DLD1 (cell line): ENCODE data around the gene GNG8.
"Not testable (repeated sequence)": the region's sequence is repeated elsewhere in the genome, so short reads cannot be mapped to it uniquely, and the experiment has no call there.

Experiments
- in situ Hi-C: cut with HindIII; loops from 2 replicates; pipeline ENCODE4 v1.10.0; 2017; ENCODE audit warnings: low sequenced_read_pairs

The GNG8 gene

DNA sequence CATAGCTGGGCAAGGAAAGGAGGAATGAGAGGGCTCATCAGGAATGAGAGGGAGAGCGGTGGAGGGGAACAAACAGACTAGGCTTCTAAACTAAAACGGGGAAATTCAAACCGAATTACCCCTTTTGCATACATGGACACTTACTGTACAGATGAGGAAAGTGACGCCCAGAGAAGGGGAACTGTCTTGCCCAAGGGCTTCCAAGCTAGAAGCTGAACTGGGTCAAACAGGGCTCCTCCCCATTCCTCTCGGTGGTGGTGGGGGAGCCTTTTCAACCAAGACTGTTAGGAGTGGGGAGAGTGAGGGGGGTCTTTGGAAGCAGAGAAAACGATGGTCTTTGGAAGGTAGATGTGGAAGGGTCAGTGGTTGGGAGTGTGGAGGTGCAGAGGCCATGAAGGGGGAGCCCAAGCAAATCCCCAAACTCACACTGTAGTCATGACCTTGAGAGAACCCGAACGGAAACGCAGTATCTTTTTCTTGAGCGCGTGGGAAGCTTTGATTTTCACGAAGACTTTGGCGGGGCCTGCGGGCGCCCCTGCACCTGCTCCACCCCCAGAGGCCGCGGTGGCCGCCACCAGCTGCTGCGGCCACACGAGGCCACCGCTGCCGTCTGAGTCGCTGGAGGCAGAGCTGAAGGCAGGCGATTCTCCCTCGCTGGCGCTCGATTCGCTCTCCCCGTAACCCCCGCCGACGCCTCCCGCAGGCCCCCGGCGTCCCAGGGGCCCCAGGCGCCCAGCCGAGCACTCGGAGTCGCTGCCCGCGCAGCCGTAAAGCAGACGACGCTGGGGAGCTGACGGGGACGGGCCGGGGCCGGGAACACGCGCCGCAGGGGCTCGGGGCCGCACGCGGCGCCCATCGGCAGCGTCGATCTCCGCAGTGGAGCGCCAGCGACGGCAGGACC lies 12.3 kb upstream of the GNG8 start:
- in situ Hi-C loops, result no loop called here

GRCh38 chr19:46646402-46646801 lies 10.4 kb upstream of the GNG8 start:
- in situ Hi-C loops, result no loop called here

DNA sequence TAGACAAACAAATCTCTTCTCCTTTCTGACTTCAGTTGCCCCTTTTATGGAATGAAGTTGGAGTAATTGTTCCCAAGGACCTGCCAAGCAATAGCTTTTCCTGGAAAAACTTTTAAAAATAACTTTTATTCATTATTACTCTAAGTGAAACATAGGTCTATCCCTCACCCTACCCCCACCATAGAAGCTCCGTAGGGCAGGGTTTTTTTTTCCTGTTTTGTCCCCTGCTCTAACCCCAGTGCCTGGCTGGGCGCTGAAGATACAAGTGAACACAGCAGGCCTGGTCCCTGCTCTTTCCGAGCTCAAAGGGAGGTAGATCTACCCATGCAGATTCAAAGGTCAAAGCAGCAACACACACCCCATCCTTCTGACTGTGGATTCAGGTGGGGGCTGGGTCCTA lies 8.7 kb upstream of the GNG8 start:
- in situ Hi-C loops, result no loop called here

DNA sequence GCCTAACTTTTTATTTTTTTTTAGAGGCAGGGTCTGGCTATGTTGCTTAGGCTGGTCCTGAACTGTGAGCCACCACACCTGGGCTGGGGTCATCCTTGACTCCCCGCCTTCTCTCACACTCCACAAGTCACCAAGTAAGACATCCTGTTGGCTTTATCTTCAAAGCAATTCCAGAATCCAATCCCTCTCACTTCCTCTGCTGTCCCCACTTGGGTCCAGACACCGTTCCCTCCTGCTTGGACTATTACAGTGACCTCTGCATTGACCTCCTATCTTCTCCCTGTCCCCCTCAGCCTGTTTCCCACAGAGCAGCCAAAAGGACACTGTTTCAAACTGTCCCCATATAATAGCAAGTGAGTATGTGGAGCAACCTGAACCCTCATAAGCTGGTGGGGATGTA lies 4.7 kb upstream of the GNG8 start:
- in situ Hi-C loops, result no loop called here

- in situ Hi-C loops, result no loop called here
Measured at GRCh38 chr19:46639358-46640182, 3.6 kb upstream of the GNG8 start.

- in situ Hi-C loops, result no loop called here
Measured at GRCh38 chr19:46637224-46637623, 1.2 kb upstream of the GNG8 start.

- in situ Hi-C loops, result no loop called here
Measured at GRCh38 chr19:46634656-46635218, 1.3 kb downstream of the GNG8 start.

- in situ Hi-C loops, result no loop called here
Measured at GRCh38 chr19:46634045-46634655, 1.9 kb downstream of the GNG8 start.

- in situ Hi-C loops, result no loop called here
Measured at GRCh38 chr19:46633130-46633529, 2.9 kb downstream of the GNG8 start.

DNA sequence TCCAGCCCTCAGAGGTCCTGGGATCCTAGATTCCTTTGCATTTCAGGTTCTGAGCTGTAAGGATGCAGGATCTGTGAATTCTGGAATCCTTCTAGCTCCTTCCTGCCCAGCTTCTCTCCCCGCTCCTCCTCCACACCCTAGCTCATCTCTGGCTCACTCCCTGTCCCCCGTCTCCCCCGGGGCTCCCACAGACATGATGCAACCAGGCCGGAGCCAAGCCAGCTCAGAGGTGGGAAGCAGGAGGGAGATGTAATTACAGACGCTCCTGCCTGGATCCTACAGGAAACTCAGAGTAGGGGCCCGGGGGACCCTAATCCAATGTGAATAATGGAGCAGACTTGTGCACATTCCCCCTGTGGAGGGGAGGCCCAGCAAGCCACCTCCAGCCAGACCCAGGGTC lies 4.5 kb downstream of the GNG8 start:
- in situ Hi-C loops, result no loop called here

DNA sequence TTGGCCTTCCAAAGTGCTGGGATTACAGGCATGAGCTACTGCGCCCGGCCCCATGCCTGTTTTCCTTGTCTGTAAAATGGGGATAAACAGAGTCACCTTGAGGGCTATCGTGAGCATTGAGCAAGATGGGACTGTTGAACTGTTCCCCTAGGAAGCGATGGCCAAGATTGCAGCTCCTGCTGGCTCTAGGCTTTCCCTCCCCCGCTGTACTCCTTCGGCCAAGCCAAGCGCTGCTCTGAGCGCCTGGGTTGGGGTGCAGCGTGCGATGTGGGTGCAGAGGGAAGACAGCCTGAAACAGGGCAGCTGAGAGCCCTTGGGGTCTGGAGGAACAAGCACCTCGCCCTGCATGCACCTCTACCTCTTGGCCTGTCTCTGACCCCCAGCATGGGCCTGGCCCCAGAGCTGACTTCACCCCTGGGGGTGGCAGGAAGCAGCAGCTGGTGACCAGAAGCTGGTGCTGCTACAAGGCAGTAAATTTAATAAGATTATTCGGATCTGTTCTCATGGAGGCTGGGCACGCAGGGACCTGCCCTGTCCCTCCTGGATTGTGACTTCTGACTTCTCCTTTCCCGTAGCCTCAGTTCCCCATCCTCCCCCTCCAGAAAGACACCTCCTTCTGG lies 5.3 kb downstream of the GNG8 start:
- in situ Hi-C loops, result no loop called here

DNA sequence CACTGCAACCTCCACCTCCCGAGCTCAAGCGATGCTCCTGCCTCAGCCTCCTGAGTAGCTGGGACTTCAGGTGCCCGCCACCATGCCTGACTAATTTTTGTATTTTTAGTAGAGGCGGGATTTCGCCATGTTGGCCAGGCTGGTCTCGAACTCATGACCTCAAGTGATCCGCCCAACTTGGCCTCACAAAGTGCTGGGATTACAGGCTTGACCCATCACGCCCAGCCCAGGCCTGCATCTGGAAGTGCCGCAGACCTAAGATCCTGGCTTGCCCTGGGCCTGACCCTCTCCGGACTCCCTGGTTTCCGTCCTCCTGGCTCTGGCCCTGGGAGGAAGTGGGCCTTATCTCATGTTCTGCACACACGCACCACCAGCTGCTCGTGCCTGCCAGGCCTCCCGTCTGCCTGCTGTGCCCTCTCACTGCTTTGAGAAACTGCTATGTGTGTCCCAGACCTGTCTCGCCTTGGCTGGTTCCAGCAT lies 6.4 kb downstream of the GNG8 start:
- in situ Hi-C loops, result no loop called here

- in situ Hi-C loops, result not testable (repeated sequence)
Measured at GRCh38 chr19:46628970-46629369, 7.0 kb downstream of the GNG8 start.

GRCh38 chr19:46626446-46626845 lies 9.6 kb downstream of the GNG8 start:
- in situ Hi-C loops, result no loop called here

DNA sequence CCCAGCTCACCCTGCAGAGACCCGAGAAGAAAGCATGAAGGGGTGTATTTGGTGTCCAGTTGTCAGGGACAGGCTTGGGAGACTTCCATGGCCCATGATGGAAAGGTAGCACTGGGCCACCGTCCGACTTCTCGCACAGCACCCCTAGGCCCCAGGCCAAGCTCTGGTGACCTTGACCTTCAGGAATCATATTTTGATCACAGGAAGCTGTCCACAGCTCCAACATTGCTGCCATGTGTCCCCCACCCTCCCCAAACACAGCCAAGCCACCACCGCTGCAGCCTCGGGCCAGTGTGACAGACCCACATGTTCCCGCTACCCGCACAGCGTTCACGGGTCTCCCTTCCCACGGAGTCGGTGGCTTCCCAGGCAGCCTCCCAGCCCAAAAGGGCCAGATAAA lies 10.3 kb downstream of the GNG8 start:
- in situ Hi-C loops, result no loop called here

- in situ Hi-C loops, result no loop called here
Measured at GRCh38 chr19:46624958-46625661, 10.9 kb downstream of the GNG8 start, which contains the start of gene PTGIR. Gene PTGIR, minus strand, starts transcription at chr19:46625089. Its CDS starts 864 bp downstream, at chr19:46624225.

GRCh38 chr19:46623915-46624502 lies 12.0 kb downstream of the GNG8 start:
- in situ Hi-C loops, result no loop called here

GRCh38 chr19:46622118-46622446 lies 13.9 kb downstream of the GNG8 start:
- in situ Hi-C loops, result no loop called here

DNA sequence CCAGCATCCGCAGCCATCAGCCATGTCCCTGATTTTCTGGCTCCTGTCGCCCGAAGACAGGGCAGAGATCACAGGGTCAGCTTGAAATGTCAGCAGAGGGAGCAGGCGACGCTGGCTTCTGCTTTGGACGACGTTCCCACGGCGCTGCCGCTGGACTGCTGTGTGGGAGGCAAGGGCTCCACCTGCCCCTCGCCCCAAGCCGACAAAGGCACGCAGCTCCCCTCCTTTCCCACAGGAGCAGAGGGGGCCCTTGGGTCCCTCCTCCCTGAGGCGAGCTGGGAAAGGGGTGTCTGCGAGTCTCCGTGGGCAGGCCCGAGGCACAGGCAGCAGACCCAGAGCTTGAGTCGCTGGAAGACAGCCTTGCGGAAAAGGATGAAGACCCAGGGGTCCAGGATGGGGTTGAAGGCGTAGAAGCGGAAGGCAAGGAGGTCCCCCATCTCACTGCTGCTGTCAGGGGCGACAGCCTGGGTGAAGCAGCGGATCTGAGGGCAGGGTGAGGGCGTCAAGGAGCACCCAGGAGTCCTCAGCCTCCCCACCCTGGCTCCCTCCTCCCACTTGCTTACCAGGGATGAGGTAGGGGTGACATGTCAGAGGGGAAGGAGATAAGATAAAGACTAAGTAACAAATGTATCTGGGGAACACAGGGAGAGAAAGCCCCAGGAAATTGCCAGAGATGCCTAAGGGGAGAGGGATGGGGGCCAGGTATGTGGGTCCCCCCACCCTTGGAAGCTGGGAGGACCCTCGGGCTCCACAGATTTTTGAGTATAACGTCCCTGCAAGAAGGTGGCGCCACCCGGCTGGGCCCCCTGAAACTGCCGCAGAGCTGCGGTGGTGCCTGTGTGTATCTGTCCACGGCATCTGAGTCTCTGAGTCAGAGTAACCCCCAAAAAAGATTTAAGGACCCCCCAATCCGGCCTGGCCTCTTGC lies 14.5 kb downstream of the GNG8 start:
- in situ Hi-C loops, result no loop called here
